Left lung (tissue), 10 donors: ENCODE data around the gene MYO5A. TPM values are rescaled to one million over a fixed set of nuclear protein-coding genes. Genes with fewer than 3 reads are reported as not detected.
"Not testable (repeated sequence)": the region's sequence is repeated elsewhere in the genome, so short reads cannot be mapped to it uniquely, and the experiment has no call there.

ENCODE experiments used
- ATAC-seq: fragments of 200-7000 bp; cut with Tn5 transposase; one replicate; pipeline ENCODE4 v1.9.1; 2020; ENCODE audit warnings: moderate library complexity
- DNase-seq, 4 donors: peaks; one replicate each; pipeline ENCODE4 v3.0.0-alpha.2; 2013 to 2020
- H3K27ac ChIP-seq, 2 donors: fragments of 200-600 bp; sonication (generic) in 1 of 2; one replicate each; pipeline versions ENCODE4 v1.5.0 to v1.8.0; 2020 to 2021
- H3K27me3 ChIP-seq, 2 donors: fragments of 200-600 bp; sonication (generic) in 1 of 2; one replicate each; pipeline versions ENCODE4 v1.5.0 to v1.8.0; 2020 to 2021
- H3K36me3 ChIP-seq, 2 donors: fragments of 200-600 bp; sonication (generic) in 1 of 2; one replicate each; pipeline versions ENCODE4 v1.5.0 to v1.8.0; 2020 to 2021
- H3K4me1 ChIP-seq, 2 donors: fragments of 200-600 bp; one replicate each; pipeline ENCODE4 v1.8.0; 2021
- H3K4me3 ChIP-seq, 2 donors: fragments of 200-600 bp; sonication (generic) in 1 of 2; one replicate each; pipeline versions ENCODE4 v1.5.0 to v1.8.0; 2020 to 2021; ENCODE audit warnings: mild to moderate bottlenecking in 1 of 2
- H3K9me3 ChIP-seq, 2 donors: fragments of 200-600 bp; sonication (generic) in 1 of 2; one replicate each; pipeline versions ENCODE4 v1.5.0 to v1.8.0; 2020 to 2021
- intact Hi-C, 2 donors: fragments of 100-400 bp; cut with DNase I; formaldehyde crosslinking; loops; one replicate each; pipeline versions ENCODE4 v1.11.2 to v1.14.2; 2022
- polyA plus RNA-seq, 6 donors: library from polyadenylated mRNA; unstranded; fragments of 120-200 nt; gene quantifications; one replicate each; pipeline ENCODE4 v1.2.1, GENCODE V29; 2013; ENCODE audit not compliant: insufficient read length in 6 of 6
- total RNA-seq, 2 donors: library from RNA; stranded (reverse); fragmentation: NEBNext Ultra II Directional; extraction: Animal tissue kit (Norgen Biotek cat#: 25700); gene quantifications; one replicate each; pipeline ENCODE4 v1.2.1, GENCODE V29; 2021
- TF ChIP-seq, protein P1 (sequence below), 2 donors: fragments of 200-600 bp; sonication (generic) in 1 of 2; IDR thresholded peaks; one replicate each; pipeline versions ENCODE4 v1.5.0 to v1.8.0; 2021; ENCODE audit warnings: antibody characterized with exemption in 2 of 2
- donor health status: DM: no; HTN: yes; CAD: no.
- donor health status: DM: no; HTN: no; CAD: no.

The MYO5A gene
- total and polyA plus RNA-seq, 8 donors = 21.8 to 46.3 (median 34.3) TPM

DNA sequence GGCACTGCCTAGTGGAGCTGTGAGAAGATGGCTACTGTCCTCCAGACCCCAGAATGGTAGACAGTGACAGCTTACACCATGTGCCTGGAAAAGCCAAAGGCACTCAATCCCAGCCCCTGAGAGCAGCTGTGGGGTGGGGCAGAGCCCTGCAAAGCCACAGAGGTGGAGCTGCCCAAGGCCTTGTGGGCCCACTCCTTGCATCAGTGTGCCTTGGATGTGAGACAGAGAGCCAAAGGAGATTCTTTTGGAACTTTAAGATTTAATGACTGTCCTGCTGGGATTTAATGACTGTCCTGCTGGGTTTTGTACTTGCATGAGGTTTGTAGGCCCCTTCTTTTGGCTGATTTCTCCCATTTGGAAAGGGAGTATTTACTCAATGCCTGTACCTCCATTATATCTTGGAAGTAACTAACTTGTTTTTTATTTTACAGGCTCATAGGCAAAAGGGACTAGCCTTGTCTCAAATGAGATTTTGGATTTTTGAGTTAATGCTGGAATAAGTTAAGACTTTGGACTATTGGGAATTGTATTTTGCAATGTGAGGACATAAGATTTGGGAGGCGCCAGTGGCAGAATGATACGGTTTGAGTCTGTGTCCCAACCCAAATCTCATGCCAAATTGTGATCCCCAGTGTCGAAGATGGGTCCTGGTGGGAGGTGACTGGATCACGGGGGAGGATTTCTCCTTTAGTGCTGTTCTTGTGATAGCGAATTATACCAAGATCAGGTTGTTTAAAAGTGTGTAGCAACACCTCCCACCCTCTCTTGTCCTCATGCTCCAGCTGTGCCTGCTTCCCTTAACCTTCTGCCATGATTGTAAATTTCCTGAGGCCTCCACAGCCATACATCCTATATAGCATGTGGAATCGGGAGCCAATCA, 80.4 kb downstream of the MYO5A start:
- ATAC-seq (no peak), DNase-seq (no peak)
- Histone ChIP-seq H3K36me3 (no peaks in the 10 kb centered on the region), H3K27me3 (no peaks in the 10 kb centered on the region), H3K4me3 (no peak overlapping the region), H3K27ac (no peak overlapping the region), H3K4me1 (no peaks in the 10 kb centered on the region), H3K9me3 (no peaks in the 10 kb centered on the region)
- TF ChIP-seq, protein P1, sequence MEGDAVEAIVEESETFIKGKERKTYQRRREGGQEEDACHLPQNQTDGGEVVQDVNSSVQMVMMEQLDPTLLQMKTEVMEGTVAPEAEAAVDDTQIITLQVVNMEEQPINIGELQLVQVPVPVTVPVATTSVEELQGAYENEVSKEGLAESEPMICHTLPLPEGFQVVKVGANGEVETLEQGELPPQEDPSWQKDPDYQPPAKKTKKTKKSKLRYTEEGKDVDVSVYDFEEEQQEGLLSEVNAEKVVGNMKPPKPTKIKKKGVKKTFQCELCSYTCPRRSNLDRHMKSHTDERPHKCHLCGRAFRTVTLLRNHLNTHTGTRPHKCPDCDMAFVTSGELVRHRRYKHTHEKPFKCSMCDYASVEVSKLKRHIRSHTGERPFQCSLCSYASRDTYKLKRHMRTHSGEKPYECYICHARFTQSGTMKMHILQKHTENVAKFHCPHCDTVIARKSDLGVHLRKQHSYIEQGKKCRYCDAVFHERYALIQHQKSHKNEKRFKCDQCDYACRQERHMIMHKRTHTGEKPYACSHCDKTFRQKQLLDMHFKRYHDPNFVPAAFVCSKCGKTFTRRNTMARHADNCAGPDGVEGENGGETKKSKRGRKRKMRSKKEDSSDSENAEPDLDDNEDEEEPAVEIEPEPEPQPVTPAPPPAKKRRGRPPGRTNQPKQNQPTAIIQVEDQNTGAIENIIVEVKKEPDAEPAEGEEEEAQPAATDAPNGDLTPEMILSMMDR (IDR thresholded peaks at IDR 0.05) = no peak
- intact Hi-C loops = no loop called here

DNA sequence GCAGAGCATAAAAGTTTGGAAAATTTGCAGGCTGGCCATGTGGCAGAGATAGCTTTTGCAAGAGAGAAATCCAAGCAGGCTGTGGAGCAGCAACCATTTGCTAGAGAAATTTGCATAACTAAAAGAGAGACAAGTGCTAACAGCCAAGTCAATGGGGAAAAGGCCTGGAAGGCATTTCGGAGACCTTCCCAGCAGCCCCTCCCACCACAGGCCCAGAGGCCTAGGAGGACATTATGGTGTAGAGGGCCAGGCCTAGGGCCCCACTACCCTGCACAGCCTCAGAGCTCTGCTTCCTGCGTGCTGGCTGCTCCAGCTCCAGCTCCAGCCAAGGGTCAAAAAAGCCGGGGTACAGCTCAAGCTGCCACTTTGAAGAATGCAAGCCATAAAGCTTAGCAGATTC, 82.7 kb downstream of the MYO5A start:
- H3K36me3 ChIP-seq = no peaks in the 10 kb centered on the region
- ATAC-seq = no peak
- intact Hi-C loops = no loop called here
- H3K27ac ChIP-seq = no peak overlapping the region
- TF ChIP-seq, protein P1 (IDR thresholded peaks at IDR 0.05) = no peak
- no peaks in the 10 kb centered on the region for H3K9me3 ChIP-seq
- H3K4me1 ChIP-seq = peaks cover 0 to 9% of the 10 kb centered on the region in 2 donors
- DNase-seq = no peak
- H3K4me3 ChIP-seq = no peak overlapping the region
- no peaks in the 10 kb centered on the region for H3K27me3 ChIP-seq

DNA sequence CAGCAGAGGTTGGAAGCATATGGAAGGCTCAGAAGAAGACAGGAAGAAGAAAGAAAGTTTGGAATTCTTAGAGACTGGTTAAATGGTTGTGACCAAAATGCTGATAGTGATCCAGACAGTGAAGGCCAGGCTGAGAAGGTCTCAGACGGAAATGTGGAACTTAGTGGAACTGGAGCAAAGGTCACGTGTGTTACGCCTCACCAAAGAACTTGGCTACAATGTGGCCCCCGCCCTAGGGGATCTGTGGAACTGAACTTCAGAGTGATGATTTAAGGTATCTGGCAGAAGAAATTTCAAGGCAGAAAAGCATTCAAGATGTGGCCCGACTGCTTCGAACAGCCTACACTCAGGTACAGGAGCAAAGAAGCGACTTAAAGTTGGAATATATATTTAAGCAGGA, 83.1 kb downstream of the MYO5A start:
- peaks cover 0 to 13% of the 10 kb centered on the region in 2 donors for H3K4me1 ChIP-seq
- DNase-seq = no peak
- intact Hi-C loops = no loop called here
- H3K9me3 ChIP-seq = no peaks in the 10 kb centered on the region
- no peaks in the 10 kb centered on the region for H3K36me3 ChIP-seq
- no peak overlapping the region for H3K27ac ChIP-seq
- ATAC-seq = no peak
- H3K27me3 ChIP-seq = no peaks in the 10 kb centered on the region
- TF ChIP-seq, protein P1 (IDR thresholded peaks at IDR 0.05) = no peak
- H3K4me3 ChIP-seq = no peak overlapping the region

DNA sequence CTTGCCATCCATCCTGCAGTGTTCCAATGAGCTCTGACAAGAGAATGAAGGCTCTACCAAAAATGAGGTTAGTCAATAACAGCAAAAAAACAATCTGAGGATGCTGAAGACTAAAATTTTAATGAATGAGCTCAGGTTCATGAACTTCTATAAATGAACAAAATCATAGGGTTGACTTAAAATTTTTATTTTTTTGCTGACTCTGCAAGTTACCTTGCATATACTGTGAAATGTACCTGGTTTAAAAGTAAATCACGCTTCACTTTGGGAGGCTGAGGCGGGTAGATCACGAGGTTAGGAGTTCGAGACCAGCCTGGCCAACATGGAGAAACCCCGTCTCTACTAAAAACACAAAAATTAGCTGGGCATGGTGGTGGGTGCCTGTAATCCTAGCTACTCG, 85.5 kb downstream of the MYO5A start:
- H3K27me3 ChIP-seq, H3K4me3 ChIP-seq, H3K36me3 ChIP-seq, intact Hi-C loops, DNase-seq, H3K9me3 ChIP-seq, H3K27ac ChIP-seq, ATAC-seq: not testable (repeated sequence)
- H3K4me1 ChIP-seq = peaks cover 0 to 26% of the 10 kb centered on the region in 2 donors

DNA sequence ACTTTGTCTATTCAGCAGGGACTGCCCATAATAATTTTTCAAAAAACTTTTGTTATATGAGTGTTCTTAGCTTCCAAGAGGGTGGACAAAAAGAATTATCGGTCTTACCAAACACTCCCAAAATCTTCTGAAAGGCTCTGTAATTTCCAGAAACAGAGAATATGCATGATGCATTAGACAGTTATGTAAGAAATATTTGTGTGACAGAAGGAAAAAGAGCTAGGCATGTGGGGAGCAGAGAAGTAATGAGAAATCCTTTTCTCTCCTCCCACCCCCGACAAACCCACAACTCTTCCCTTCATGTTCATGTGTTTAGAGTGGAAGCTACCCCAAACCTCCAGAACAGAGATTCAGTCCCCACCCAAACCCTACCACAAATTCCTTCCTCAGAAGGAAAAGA, 86.8 kb downstream of the MYO5A start:
- intact Hi-C loops = no loop called here
- Histone ChIP-seq H3K4me1 (peaks cover 0 to 34% of the 10 kb centered on the region in 2 donors), H3K27me3 (no peaks in the 10 kb centered on the region), H3K4me3 (no peak overlapping the region), H3K36me3 (no peaks in the 10 kb centered on the region), H3K9me3 (no peaks in the 10 kb centered on the region), H3K27ac (no peak overlapping the region)
- no peak for ATAC-seq
- TF ChIP-seq, protein P1 (IDR thresholded peaks at IDR 0.05) = no peak
- DNase-seq = no peak
